Pons (tissue), 1 donor: ENCODE results near the gene NAV1.
"Not testable (repeated sequence)": the region's sequence is repeated elsewhere in the genome, so short reads cannot be mapped to it uniquely, and the experiment has no call there.

Experiments
- DNase-seq: peaks from one replicate; pipeline ENCODE4 v3.0.0-alpha.2; 2016; ENCODE audit warnings: low spot score

The NAV1 gene

DNA sequence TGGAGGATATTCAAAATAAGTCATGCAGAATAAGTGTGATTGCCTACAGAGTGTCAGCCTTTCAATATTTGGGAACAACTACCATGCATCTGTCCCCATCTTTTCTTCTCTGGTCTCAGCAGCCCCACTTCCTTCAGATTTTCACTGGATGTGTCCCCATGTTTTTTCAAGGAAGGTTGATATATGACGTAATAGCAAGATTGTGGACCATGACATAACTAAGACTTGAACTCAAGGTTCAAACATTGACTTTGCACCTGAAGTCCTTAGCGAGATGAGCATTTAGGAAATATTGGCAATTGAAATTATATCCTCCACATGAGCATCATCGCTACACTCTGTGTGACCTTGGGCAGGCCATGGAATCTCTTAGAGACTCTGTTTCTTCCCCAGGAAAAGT lies 5.8 kb downstream of the NAV1 start:
- DNase-seq: no peak

DNA sequence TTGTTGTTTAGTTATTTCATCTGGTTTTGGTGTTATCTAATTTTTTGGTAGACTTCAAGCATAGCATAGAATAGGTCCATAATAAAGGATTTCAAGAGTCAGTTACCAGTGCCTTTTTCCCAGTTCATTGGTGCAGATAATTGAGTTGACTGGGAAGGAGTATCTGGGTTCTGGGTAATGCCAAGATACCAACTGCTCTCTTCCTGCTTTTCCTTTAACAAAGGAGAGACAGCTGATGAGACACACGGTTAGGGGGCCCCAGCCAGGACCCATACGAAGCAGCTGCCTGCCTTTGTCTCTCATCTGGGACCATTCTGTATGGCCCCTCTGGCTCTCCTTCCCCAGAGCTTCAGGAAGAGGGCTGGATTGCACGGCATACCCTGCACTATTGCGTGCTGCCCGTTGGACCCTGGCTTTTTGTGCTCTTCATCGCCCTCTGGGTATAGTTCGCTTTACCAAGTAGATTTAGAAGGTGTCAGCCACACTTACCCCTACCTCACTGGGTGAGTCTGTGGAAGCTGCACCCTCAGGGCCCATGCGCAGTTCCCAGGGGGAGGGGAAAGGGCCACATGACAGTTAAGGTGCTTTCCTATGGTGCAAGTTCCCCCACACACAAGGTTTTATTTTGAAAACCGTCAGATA lies 7.0 kb downstream of the NAV1 start:
- DNase-seq: no peak

DNA sequence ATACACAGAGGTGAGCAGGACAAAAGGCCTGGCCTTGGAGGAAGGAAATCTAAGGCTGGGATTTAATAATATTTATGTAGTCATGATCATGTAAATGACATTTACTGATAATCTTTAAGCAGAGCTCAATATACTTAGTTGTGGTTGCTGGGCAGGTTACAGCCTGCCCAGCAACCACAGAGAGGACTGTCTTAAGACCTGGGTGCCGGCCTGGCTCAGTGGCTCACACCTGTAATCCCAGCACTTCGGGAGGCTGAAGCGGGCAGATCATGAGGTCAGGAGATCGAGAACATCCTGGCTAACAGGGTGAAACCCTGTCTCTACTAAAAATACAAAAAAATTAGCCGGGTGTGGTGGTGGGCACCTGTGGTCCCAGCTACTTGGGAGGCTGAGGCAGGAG lies 10.6 kb downstream of the NAV1 start:
- DNase-seq: not testable (repeated sequence)

DNA sequence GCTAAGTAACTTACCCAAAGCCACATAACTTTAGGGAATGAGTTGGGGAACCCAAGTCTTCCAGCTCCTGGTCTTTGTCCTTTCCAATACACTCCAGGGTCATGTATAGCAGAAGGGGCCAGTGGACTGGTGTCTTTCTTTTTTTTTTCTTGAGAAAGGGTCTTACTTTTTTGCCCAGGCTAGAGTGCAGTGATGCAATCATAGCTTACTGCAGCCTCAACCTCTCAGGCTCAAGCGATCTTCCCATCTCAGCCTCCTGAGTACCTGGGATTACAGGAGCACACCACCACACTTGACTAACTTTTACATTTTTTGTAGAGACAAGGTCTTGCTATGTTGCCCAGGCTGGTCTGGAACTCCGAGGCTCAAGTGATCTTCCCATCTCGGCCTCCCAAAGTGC lies 12.2 kb downstream of the NAV1 start:
- DNase-seq: no peak

DNA sequence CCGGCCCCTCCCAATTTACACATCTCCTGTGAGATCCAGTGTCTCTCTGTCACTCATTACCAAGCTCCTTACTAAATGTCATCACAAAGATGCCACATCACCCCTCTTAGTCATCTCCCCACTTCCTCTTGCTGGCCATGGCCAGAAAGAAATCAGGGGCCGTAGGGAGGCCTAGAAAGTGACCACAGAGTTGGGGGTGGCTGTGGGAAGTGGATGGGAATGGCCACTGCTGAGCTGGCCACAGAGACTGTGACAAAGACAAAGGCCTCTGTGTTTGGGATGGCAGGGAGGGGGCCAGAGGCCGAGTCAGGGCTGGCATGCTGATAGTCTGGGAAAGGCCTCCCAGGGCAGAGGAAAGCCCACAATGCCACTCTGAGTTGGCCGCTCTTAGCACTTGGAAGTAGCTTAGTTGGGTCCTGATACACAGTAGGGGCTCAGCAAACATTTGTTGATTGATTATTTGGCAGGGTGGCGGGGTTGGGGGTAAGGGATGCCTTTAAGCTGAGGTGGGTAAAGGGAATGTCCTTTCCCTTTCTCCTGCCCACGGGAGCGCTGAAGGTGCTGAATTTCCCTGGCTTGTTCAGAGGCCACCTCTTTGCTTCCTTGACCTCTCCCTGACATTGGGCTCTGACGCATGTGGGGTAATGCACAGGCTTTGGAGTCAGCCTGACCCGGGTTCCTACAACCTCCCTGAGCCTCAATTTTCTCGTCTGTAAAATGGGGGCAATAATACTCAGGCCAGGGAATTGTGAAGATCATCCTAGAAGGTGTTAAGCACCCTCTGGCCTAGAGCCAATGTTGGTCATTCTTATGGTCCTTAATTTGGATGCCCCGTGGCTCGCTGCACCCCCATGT lies 13.2 kb downstream of the NAV1 start:
- DNase-seq: peak; percentile 96

DNA sequence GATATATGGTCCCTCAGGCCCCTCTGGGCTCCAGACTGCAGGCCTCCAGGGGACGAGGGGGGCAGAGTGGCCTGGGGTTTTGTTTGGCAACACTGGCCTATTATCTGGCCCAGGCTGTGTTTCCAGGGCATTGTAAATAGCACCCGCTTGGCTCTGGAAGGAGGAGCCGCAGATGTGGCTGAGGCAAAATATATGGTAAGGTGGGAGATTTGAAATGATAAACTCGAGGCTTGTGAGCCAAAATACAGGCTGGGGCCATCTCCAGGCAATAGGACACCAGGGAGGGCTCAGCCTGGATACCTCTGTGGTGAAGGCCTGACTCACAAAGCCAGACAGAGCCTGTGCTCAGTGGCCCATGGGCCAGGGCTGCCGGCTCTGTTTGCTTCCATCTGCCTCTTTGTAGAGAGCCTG lies 14.0 kb downstream of the NAV1 start:
- peak; percentile 72 for DNase-seq

DNA sequence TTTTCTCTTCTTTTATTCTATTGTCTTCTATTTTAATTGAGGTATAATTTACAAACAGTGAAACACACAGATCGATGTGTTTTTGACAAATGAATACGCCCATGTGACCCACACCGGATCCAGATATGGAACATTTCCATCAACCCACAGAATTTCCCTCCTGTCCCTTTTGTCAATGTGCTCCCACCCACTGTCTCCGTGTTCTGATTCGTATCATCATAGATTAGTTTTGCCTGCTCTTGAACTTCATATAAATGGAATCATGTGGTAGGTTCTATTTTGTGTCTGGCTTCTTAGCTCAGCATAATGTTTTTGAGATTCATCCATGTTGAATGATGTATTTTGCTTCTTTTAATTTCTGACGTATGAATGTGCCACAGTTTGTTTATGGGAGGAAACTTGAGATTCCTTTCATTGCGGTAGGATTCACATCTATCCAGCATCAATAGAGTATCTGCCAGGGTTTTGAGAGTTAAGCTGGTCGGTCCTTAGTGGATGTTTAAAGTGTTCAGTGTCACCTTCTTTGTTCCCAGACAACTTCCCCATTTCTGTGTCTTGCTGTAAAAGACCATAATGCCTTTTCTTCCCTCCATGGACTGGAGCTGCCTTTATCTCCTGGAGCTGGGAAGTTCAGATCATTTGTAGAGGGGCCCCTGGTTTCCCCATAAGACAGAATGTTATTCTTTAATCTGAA lies 14.7 kb downstream of the NAV1 start:
- no peak for DNase-seq

DNA sequence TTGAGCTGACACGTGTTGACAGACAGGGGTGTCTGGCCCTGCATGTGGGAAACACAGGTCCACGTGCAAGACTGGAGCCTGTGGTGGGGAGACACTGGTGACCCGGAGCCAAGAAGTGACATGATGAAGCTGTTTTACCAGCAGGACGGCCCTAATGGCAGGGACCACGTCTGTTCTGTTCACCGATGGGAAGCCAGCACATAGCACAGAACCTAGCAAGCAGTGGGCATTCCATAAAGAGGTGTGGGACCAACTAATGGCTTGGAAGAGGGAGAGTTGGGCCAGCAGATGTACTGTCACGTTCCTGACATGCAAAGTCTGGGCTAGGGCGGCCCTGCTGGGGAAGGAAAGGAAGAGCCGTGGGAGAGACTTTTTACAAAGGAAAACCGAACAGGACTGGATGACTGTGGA lies 15.3 kb downstream of the NAV1 start:
- DNase-seq: no peak

DNA sequence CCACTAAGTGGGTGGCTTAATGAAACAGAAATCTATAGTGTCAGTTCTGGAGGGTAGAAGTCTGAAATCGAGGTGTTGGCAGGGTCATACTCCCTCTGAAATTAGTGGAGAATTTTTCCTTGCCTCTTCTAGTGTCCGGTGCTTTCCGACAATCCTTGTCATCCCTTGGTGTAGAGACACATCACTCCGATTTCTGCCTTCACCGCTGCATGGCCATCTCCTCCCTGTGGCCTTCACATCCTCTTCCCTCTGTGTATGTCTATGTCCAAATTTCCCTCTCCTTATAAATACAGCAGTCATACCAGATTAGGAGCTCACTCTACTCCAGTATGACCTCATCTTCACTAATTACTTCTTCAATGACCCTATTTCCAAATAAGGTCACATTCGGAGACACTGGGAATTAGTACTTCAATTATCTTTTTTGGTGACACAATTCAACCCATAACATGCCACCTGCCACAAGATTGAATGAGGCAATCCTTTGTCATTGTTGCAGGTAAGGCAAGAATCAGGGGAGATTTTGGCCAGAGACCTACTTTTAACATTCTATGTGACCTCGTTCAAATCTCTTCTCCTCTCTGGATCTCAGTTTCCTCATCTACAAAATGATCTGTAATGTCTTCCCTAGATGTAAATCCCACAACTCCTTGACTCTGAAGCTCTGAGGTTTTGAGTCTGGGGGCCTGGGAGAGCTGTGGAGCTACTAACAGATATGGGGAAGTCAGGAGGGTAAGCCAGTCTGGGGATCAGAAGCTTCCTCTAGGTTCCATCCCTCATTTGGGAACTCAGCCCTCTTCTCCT lies 16.1 kb downstream of the NAV1 start:
- no peak for DNase-seq

DNA sequence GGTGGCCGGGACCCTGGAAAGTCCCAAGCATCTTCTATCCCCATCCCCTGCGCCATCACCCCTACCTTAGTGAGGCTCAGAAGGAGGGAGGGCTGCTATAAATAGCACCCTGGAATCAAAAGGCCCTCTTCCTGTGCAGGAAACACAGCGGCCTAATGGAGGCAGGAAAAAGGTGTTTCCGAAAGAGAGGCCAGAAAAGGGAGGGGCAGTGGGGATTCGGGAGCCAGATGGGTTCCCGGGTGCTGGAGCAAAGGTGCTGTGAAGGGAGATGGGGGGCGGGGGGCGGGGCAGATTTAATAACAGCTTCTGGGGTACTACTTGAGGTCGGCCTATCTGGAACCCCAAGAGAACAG lies 16.6 kb downstream of the NAV1 start:
- DNase-seq: no peak

DNA sequence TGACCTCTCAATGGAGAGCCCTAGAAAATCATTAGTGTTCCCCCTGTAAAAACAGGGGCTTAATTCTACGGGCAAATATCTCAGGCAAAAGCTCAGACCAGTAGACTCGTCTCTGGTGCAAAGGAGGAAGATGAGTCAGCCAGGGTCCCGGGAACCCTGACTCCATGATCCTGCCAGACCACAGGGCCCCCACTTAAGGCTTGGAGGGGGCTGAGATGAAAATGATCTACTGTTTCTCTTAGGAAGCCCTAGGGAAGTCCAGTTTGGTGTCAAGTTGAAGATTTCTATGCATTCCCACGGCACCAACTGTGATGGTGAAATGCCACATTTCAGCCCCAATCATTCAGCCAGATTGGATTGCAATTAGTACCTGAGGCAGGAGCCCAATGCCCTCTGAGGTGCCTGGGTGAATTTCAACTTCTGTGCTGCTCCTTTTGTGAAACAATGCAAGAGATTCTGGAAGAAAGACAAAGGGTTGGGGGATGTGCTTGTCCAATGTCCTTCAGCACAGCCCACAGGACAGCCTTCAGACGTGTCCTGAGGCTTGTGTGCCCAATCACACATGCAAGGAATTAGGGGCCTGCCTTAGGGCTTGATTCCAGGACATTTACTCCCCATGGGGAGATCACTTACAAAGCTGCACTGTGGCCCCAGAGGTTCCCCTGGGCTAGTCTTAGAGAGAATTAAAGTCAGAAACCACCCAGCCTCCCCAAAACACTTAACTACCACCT lies 18.1 kb downstream of the NAV1 start:
- DNase-seq: no peak

DNA sequence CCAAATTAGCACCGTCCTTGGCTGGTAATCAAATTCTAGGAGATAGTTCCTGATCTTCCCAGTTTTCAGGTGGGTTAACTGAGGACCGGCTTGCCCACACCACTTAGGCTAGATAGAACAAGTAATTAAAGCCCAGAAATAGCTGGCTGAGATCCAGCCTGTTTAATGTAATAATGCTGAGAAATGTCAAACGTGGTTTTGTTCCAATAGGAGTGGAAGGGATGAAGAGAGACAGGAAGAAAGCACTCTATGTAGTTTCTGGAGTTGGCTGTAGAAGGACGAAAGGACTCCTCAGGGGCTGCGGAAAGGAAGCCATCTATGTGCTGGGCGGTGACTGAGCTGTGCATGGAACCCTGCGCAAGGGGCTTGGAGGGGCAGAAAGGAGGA lies 18.6 kb downstream of the NAV1 start:
- DNase-seq: no peak

DNA sequence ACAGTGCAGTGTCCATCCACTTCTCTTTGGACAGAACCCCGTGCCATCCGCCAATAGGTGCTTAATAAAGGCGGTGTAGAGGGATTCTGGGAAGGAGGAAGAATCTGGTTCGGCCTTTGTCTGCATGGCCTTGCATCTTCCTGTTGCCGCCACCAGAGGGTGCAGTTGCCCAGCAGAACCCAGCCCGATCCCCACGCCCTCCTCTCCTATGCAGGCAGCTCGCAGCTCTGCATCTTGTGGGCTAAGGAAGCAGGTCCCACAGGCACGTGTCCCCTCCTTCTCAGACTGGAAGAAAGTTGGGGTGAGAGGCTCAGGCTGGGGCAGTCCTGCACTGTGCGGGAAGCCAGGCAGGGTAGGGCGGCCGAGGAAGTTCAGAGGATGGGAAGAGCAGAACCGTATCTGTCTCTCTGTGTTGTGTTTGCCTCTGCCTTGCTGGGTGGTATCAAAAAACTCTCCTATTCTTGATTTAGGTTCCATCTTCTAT lies 20.8 kb downstream of the NAV1 start:
- peak; percentile 86 for DNase-seq

DNA sequence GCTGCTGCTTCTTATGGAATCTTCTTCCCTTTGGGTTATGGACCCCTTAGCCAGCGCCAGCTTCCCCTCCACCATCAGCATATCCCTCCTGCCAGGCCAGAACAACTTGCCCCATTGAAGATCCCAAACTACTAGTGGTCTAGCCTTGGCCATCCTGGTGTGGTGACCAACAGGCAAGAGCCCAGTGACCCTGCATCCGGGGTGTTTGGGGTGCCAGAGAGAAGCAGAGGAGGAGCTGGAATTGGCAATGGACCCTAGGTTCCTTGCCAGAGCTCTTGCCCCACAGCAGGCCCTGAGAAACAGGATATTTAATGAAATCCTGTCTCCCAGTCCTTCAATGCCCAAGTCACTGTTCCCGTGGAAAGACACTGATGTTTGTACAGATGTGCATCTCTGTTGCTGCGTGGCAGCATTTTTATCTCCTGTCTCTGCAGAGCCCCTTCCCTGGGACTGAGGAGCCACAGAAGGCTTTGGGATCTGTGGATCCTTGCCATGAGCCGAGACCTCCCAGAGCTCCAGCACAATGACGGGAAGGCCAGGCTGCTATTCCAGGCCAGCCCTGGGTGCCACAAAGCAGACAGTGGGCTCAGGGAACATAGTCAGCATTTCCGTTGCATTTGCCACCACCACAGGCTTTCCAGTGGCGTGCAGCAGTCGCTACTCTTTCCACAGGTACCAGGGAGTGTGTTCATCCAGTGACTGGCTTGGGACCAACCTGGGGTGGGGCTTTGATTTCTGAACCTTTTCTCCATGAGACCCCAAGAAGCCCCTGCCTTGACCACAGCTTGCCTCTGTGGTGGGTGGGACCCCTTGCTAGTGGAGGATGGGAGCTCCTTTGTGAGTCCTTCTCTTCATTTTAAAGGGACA lies 21.6 kb downstream of the NAV1 start:
- no peak for DNase-seq

DNA sequence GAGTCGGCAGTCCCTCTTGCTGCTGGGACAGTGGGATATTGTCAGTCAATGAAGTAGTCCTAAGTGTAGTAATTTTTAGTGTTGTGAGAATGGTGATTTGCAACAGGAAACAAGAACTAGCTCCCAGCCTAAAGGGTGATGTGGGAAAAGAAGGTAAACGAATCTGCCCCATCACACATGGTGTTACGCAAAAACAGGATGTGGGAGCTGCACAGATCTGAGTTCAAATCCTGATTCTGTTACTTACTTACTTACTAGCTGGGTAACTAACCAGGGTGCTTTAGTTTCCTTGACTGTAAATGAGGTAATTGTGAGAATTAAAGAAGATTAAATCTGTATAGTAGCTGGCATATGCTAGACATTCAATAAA lies 22.3 kb downstream of the NAV1 start:
- DNase-seq: no peak

DNA sequence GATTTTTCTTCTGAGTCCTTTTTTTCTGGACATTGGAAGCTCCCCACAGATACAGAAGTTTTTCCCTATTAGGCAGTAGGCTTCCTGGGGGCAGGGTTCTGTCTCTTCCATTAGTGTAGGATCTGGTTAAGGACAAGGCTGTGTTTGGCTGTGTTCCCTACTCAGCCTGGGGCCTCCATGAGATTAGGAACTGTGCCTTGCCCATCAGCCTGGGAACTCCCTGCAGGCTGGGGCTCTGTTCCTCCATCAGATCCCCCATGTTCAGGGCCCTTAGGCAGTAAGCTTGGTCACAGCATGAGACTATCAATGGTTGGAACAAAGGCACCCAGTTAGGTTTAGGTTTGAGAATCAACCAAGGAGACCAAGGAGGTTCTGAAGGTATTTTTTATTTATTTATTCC lies 22.7 kb downstream of the NAV1 start:
- DNase-seq: no peak

DNA sequence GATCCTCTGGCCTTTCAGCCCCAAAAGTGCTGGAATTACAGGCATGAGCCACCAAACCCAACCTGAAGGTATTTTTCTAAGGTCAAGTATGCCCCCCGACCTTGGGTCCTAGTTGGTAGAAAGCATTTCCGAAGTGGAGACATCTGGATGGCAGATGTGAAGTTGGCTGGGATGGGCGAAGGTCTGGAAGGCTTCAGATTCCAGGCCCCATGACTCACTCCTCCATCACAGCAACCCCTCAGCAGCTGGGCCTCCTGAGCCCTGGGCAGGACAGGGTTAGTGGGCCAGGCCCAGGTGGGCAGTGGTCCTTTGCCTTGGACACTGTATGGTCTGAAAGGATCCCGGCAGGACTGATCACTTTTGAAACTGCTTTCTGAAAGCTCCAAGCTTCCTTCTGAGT lies 23.3 kb downstream of the NAV1 start:
- DNase-seq: no peak

DNA sequence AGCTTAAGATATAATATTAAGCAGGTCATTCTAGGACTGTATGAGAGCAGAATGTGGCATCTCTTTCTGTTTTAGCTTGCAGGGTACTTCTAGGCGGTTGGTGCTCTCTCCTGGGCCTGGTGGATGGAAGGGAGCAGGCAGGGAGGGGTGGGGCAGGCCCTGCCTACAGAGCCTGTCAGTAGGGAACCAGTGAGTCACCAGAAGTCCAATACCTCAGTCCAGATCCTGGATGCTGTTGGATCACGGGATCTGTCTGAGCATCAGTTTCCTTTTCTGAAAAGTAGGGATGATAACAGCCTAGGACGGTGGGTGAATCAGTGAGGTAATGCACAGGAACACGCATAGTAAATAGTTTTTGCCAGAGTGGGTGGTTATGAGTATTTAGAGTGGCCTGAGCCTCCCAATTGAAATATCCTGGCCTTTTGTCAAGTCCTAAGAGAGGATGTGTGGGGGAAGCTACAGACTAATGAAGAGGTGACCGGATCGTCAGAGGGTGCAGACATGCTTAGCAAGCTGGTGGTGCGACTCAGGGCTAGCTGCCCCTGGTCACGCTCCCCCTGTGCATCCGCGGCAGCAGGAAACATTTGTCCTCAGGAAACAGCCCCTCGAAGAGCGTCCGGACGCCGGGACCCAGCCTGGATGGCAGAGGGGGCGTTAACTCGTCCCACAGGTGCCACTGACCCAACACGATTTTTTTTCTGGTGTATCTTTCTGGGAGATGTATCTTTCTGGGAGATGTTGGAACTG lies 23.9 kb downstream of the NAV1 start:
- no peak for DNase-seq

DNA sequence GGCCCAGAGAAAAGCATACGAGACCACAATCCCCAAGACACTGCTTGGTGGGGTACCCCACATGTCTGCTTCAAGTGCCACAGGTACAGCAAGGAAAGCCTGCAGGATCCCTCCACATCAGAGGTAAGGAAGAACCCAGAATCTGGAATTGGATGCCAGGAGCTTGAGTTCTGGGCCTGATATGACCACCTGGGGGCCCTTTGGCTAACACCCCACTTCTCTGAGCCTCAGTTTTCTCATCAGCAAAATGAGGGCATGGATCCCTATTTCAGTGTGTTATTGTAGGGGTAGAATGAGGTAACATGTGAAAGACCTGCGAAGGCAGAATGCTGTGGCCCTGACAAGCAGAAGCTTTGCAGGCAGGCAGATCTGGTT lies 24.5 kb downstream of the NAV1 start:
- DNase-seq: no peak

DNA sequence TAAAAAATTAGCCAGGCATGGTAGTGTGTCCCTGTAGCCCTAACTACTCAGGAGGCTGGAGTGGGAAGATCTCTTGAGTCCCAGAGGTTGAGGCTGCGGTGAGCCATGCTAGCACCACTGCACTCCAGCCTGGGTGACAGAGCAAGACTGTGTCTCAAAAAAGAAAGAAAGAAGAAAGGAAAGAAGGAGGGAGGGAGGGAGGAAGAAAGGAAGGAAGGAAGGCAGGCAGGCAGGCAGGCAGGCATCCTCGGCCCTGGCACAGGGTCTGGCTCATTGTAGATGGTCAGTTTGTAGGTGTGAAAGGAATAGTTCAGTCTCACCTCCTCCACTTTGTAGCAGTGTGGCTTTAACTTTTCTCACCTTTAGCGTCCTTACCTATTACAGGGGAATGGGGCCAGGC lies 25.0 kb downstream of the NAV1 start:
- DNase-seq: no peak
